GM18508 (cell line): ENCODE measurements around the gene OVOL2.
"Not testable (repeated sequence)": the region's sequence is repeated elsewhere in the genome, so short reads cannot be mapped to it uniquely, and the experiment has no call there.

Source experiments
- ATAC-seq: cut with Tn5 transposase; IDR thresholded peaks from one replicate; pipeline ENCODE4 v1.9.1; 2021; ENCODE audit warnings: moderate number of reproducible peaks; ENCODE audit not compliant: insufficient read depth, unreplicated experiment

The OVOL2 gene

DNA sequence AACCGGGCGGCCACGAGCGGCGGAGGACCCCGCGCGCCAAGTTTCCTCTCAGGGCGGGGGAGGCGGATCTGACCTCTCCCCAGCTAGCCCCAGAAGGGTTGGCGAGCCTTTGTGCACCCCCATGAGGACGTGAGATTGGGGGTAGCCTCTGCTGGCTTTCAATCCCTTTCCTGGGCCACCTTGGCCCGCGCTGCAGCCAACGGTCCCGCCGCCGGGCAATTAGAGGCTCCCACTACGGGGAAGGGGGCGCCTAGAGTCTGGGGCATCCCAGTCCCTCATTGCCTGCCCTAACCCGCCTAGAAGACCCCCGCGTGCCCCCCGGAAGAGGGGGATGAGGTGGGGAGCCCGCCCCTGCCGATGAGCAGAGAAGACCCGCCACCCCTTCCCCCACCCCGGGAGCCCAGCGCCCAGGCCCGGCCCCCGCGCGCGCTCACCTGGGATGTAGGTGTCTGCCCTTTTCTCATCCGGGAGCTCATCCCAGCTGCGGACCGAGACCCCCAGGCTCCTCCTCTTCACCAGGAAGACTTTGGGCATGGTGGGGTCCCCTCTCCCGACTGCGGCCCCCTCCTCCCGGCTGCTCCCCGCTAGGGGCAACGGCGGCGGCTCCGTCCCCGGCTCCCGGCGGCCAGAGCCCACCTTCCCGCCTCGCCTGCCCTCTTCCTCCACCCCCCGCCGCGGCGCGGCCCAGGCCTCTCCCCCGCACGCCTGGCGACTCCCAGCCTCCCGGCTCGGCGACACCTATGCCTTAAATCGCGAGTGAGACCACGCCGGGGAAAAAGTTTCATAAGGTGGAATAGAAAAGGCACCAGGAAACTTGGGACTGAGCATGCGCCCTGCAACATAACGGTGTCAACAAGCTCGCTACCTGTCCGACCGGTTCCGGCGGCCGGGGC, at the start of gene OVOL2:
OVOL2 (minus strand) TSS at position 816 of the 893 bp plus-strand sequence; CDS start at position 534, 282 bp downstream.
- no peak for ATAC-seq

DNA sequence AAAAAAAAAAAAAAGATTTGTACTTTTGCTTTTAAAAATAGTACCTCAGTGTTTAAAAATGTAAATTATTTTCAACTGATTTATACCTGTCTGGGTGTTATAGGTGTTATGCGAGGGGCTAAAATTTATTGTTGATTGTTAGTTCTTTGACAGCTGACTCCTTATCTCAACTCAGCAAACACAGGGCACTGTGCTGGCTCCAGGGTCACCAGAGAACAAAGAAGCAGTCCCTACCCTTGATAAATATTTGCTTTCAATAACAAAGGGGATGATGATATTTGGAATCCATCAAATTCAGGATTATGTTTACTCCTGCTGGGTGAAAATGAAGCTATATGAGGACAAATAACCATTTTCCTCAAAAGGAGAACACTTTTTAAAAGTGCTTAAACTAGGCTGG, 45.8 kb upstream of the OVOL2 start:
- no peak for ATAC-seq

GRCh38 chr20:18101125-18101810, 43.6 kb upstream of the OVOL2 start:
- no peak for ATAC-seq

- ATAC-seq: not testable (repeated sequence)
Measured at GRCh38 chr20:18100569-18100968, 42.9 kb upstream of the OVOL2 start.

DNA sequence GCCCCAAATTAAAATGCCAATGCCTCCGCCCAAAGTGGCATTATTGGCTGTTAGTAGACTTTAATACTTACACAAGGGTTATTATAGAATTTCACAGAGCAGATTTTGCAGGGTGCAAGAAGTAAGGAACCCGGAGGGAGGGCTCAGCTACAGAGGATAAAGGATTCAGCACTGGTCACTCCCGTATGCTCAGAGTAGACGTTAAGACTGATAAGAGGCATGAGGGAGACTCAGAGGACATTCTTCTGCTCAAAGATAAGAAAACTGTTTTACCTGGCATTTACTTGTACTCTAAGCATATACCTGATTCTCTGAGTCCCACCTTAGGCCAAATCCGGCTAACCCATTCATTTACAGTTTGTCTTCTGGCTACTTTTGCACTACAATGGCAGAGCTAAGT, 36.5 kb upstream of the OVOL2 start:
- ATAC-seq: no peak

- no peak for ATAC-seq
Measured at GRCh38 chr20:18093388-18093787, 35.7 kb upstream of the OVOL2 start.

DNA sequence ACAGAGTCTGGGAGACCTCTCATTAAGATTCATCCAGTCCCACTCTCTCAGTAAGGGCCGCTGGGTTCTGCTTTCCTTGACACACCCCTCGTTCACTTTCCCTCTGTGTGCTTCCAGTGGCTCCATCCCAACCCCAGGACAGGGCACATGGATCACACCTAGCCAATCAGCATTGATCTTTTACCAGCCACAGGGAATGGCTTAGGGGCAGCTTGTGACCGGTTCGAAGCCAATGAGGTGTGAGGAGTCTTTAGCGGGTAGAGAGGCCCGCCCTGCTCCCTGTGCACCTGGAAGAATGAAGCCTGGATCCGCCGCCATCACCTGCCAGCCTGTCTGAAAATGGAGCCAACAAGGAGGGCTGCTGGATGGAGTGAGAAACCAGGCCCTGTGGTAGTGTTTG, 35.2 kb upstream of the OVOL2 start:
- no peak for ATAC-seq

DNA sequence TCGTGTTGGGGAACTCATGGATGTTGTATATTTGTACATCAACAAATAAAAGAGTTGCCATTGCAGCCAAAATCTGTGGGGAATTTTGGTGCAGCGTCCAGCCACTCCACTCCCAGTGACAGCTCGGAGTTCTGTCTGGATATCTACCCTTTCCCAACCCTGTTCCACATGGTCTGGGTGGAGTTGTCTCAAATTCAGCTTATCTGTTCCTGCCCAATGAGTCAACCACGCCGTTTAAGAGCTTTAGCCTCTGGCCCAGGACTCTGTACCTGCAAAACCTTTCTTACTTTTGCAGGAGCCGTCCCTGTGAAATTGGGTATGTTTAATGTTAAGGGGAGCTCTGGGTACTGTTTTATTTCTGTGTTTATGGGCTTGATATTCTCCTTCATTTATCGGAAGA, 33.9 kb upstream of the OVOL2 start:
- no peak for ATAC-seq

DNA sequence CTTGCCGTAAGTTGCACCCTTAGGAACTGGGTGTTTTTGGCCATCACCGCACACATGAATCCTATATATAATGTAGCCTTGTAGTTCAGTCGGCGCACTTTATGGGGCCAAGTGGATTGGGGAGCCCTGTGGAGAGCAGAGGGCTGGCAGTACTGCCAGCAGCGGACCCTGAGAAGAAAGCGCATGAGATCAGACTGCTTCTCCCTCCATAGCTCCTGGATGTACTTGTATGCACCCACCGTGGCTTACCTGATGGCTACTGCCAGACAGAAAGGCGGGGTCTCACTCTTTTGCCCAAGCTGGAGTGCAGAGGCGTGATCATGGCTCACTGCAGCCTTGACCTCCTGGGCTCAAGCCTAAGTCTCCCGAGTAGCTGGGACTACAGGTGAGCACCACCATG, 32.8 kb upstream of the OVOL2 start:
- ATAC-seq: no peak

GRCh38 chr20:18090044-18090443, 32.3 kb upstream of the OVOL2 start:
- ATAC-seq: no peak

- ATAC-seq: not testable (repeated sequence)
Measured at GRCh38 chr20:18088841-18089240, 31.1 kb upstream of the OVOL2 start.

GRCh38 chr20:18088298-18088697, 30.6 kb upstream of the OVOL2 start:
- not testable (repeated sequence) for ATAC-seq

- ATAC-seq: no peak
Measured at GRCh38 chr20:18087054-18087453, 29.3 kb upstream of the OVOL2 start.

GRCh38 chr20:18080836-18081235, 23.1 kb upstream of the OVOL2 start:
- not testable (repeated sequence) for ATAC-seq

- no peak for ATAC-seq
Measured at GRCh38 chr20:18079756-18080353, 22.1 kb upstream of the OVOL2 start.

DNA sequence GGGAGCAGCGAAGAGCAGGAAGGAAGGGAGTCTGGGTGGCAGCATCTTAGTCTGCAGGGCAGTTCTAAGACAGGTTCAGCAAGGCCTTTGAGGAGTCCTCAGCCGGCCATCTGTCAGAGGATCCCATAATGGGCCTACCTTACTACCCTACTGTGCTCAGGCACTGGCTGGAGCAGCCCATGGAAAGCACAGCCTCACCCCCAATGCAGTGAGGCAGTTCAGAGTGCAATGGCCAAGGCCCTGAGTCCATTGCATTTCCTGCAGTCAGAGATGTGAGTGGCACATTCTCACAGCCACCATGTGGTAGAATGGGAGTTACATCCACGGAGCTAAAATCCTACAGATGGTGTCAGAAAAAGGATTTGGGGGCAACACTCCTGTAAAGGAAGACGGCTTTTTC, 19.4 kb upstream of the OVOL2 start:
- ATAC-seq: no peak

GRCh38 chr20:18072532-18072931, 14.8 kb upstream of the OVOL2 start:
- ATAC-seq: no peak

GRCh38 chr20:18066421-18067333, 9.0 kb upstream of the OVOL2 start:
- no peak for ATAC-seq

DNA sequence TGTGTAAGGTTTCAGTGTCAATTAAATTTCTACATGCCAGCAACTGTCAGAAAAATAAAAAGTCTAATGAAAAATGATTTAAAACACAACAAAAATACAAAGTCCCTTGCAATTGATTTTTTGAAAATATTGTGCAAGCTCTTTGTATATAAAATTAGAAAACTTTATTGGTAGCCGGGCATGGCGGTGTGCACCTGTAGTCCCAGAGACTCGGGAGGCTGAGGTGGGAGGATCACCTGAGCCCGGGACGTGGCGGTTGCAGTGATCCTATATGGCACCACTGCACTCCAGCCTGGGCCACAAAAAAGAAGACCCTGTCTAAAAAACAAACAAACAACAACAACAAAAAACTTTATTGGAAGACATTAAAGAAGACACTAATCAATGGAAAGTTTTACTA, 6.0 kb upstream of the OVOL2 start:
- no peak for ATAC-seq

DNA sequence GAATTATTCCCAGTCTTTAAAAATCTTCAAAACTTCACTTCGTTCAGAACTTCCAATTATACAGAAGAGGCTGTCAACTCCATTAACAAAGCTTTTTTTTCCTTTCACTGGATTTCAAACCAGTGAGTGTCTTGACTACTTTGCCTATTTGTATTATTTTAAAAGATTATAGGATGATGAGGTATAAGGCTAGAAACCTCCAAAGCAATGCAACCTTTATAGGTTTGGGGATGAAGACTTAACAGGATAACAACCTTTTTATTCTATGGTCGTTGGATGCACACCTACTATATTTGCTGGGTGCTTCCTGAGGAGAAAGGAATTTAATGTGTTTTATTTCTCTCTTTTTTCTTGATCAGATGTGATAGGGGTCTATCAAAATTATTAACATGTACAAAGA, 1.9 kb upstream of the OVOL2 start:
- no peak for ATAC-seq
